Heart left ventricle (tissue), 16 donors: ENCODE results near the gene CTSE. TPM values are rescaled to one million over a fixed set of nuclear protein-coding genes. Genes with fewer than 3 reads are reported as not detected.
A peak's percentile ranks its signal among the peaks of the same experiment; 100 is the strongest.

Source experiments
- ATAC-seq, 4 donors: fragments of 200-7000 bp; cut with Tn5 transposase; one replicate each; pipeline ENCODE4 v1.9.1; 2020 to 2022; ENCODE audit warnings: moderate library complexity in 4 of 4, mild to moderate bottlenecking in 3 of 4, moderate number of reproducible peaks in 1 of 4
- DNase-seq, 5 donors: peaks; one replicate each; pipeline ENCODE4 v3.0.0-alpha.2; 2020
- H3K27ac ChIP-seq, 12 donors: fragments of 200-600 bp; sonication (generic) in 4 of 12; one replicate each; pipeline versions ENCODE4 v1.5.0 to v1.8.0; 2016 to 2022; ENCODE audit warnings: mild to moderate bottlenecking in 2 of 12
- H3K27me3 ChIP-seq, 9 donors: fragments of 200-600 bp; sonication (generic) in 2 of 9; one replicate each; pipeline versions ENCODE4 v1.5.1 to v1.8.0; 2016 to 2022; ENCODE audit warnings: mild to moderate bottlenecking in 3 of 9
- H3K36me3 ChIP-seq, 9 donors: fragments of 200-600 bp; sonication (generic) in 2 of 9; one replicate each; pipeline versions ENCODE4 v1.5.0 to v1.8.0; 2018 to 2022; ENCODE audit warnings: mild to moderate bottlenecking in 2 of 9
- H3K4me1 ChIP-seq, 12 donors: fragments of 200-600 bp; sonication (generic) in 4 of 12; one replicate each; pipeline versions ENCODE4 v1.5.0 to v1.8.0; 2016 to 2022; ENCODE audit warnings: mild to moderate bottlenecking in 3 of 12
- H3K4me3 ChIP-seq, 12 donors: fragments of 200-600 bp; sonication (generic) in 4 of 12; one replicate each; pipeline versions ENCODE4 v1.5.0 to v1.8.0; 2017 to 2022; ENCODE audit warnings: mild to moderate bottlenecking in 9 of 12, moderate library complexity in 4 of 12
- H3K9me3 ChIP-seq, 12 donors: fragments of 200-600 bp; sonication (generic) in 4 of 12; one replicate each; pipeline versions ENCODE4 v1.5.0 to v1.8.0; 2016 to 2022; ENCODE audit warnings: mild to moderate bottlenecking in 1 of 12
- CTCF ChIP-seq, 12 donors: fragments of 200-600 bp; sonication (generic) in 4 of 12; IDR thresholded peaks; one replicate each; pipeline versions ENCODE4 v1.5.0 to v1.8.0; 2018 to 2022; ENCODE audit warnings: antibody characterized with exemption in 12 of 12, mild to moderate bottlenecking in 5 of 12
- POLR2A ChIP-seq, 2 donors: fragments of 450-650 bp; IDR thresholded peaks; one replicate each; pipeline ENCODE4 v1.6.1; 2017; ENCODE audit warnings: antibody characterized with exemption in 2 of 2, mild to moderate bottlenecking in 2 of 2, moderate library complexity in 2 of 2
- WGBS, 4 donors: extraction: QIAGEN DNeasy Blood & Tissue Kit in 2 of 4; methylation state at CpG; one replicate each; pipeline versions ENCODE4 v1.1.5 to v1.1.7; 2013 to 2018; 5-methylcytosine and 5-hydroxymethylcytosine counted together
- intact Hi-C, 10 donors: fragments of 100-400 bp; cut with DNase I; formaldehyde crosslinking; loops; one replicate each; pipeline versions ENCODE4 v1.11.1 to v1.14.2; 2022
- long read RNA-seq, 3 donors: library from polyadenylated mRNA; unstranded; transcript quantifications; one replicate each; pipeline ENCODE4 v2.0.0, GENCODE V29; 2020 to 2021
- polyA plus RNA-seq, 2 donors: library from polyadenylated mRNA; stranded (reverse); fragments of 200-250 nt; gene quantifications; one replicate each; pipeline ENCODE4 v1.2.3, GENCODE V29; 2013
- total RNA-seq, 9 donors: library from RNA; depleted of rRNA in 2 of 9; stranded (reverse); fragments of >200 nt in 2 of 9; fragmentation: NEBNext Ultra II Directional in 3 of 9; extraction: Animal tissue kit (Norgen Biotek cat#: 25700) in 3 of 9; gene quantifications; one replicate each; pipeline versions ENCODE4 v1.1.0 to v1.2.4, GENCODE V29; 2016 to 2023
- donor health status: ischemic (EF 13 %, LVEDD 7.1; RV severe dilation, severe dysfunction).
- donor health status: healthy with polysubstance abuse.
- donor health status: DM: no; HTN: yes; CAD: no.
- donor health status: DM: no; HTN: no; CAD: no.
- donor health status: ischemic (EF 25% LVEDD 6.9; RV normal size, moderate dysfunction).
- donor health status: ischemic (EF 25% LVEDD 5.7; RV mildly dilated, moderate dysfunction).
- donor health status: healthy.
- donor health status: DM: yes; HTN: yes; CAD: no.
- donor health status: ischemic (EF 35%, LVEDD 5.7; RV mildly dilated, moderate dysfunction).
- donor health status: nonischemic (EF 11% LVEDD 7.7; RV severe dilation, severe dysfunction).
- donor health status: DM: yes; HTN: yes; CAD: no.
- donor health status: PGD.
- donor health status: ischemic (EF 29% LVEDD 5.4; RV normal size, mild dysfunction).
- donor health status: nonischemic (EF 23%, LVEDD 6.1; RV moderate dilation, normal function).

The CTSE gene
- 1 to 10 TPM in 1 of 9 donors, not detected in 8; 2.2 TPM for total RNA-seq
- not detected for polyA plus RNA-seq
- long read RNA-seq, donor 1: 0 reads
- long read RNA-seq, donor 2: 0 reads
- long read RNA-seq, donor 3: 0 reads

GRCh38 chr1:206023695-206024094, at the start of gene CTSE:
CTSE (minus strand) TSS chr1:206023895; CDS start chr1:206023791, 104 bp downstream.
- 87 to 94% (median 93%) methylated on average over 11 of the region's 11 CpGs for WGBS, 4 donors
- DNase-seq (no peak), ATAC-seq (no peak)
- H3K4me3 ChIP-seq: no peak within 1 kb of the TSS
- no peaks in the 10 kb centered on the region for H3K9me3 ChIP-seq
- H3K36me3 ChIP-seq: no peaks in the 10 kb centered on the region
- intact Hi-C loops: no loop called here
- H3K27ac ChIP-seq: no peak within 1 kb of the TSS
- TF ChIP-seq CTCF (IDR thresholded peaks at IDR 0.05) (no peak), POLR2A (IDR thresholded peaks at IDR 0.05) (no peak)
- H3K27me3 ChIP-seq: no peaks in the 10 kb centered on the region
- peaks cover 0 to 9% (median 0%) of the 10 kb centered on the region in 12 donors for H3K4me1 ChIP-seq

- no peak for ATAC-seq
- 82 to 87% (median 84%) methylated on average over 9 of the region's 9 CpGs for WGBS, 4 donors
- Histone ChIP-seq H3K4me3 (no peak overlapping the region), H3K36me3 (no peaks in the 10 kb centered on the region), H3K27ac (no peak overlapping the region), H3K4me1 (peaks cover 0 to 16% (median 4%) of the 10 kb centered on the region in 12 donors), H3K27me3 (peaks cover 0 to 8% (median 0%) of the 10 kb centered on the region in 9 donors), H3K9me3 (no peaks in the 10 kb centered on the region)
- no peak for DNase-seq
- TF ChIP-seq POLR2A (IDR thresholded peaks at IDR 0.05): no peak
- intact Hi-C loops: no loop called here
These were observed 47.1 kb upstream of the CTSE start for GRCh38 chr1:206070627-206071304.

- no peak for DNase-seq
- Histone ChIP-seq H3K27ac (no peak overlapping the region), H3K27me3 (peaks cover 0 to 5% (median 0%) of the 10 kb centered on the region in 9 donors), H3K9me3 (no peaks in the 10 kb centered on the region), H3K4me3 (no peak overlapping the region), H3K36me3 (no peaks in the 10 kb centered on the region), H3K4me1 (peaks cover 0 to 16% (median 4%) of the 10 kb centered on the region in 12 donors)
- no peak for ATAC-seq
- WGBS, 4 donors: 53 to 79% (median 59%) methylated on average over 1 of the region's 1 CpG
- intact Hi-C loops: no loop called here
- no peak for TF ChIP-seq POLR2A (IDR thresholded peaks at IDR 0.05)
- TF ChIP-seq CTCF (IDR thresholded peaks at IDR 0.05): no peak
These were observed 44.6 kb upstream of the CTSE start for GRCh38 chr1:206068314-206068713.

- H3K9me3 ChIP-seq: no peaks in the 10 kb centered on the region
- no peak for DNase-seq
These were observed 44.0 kb upstream of the CTSE start for GRCh38 chr1:206067486-206068227.

More at GRCh38 chr1:206067486-206068227, 44.0 kb upstream of the CTSE start:
- intact Hi-C loops: no loop called here
- ATAC-seq: peak; percentile 78 to 83 (median 80)
- Histone ChIP-seq H3K4me3 (no peak overlapping the region), H3K4me1 (peaks cover 0 to 16% (median 4%) of the 10 kb centered on the region in 12 donors), H3K36me3 (no peaks in the 10 kb centered on the region), H3K27me3 (peaks cover 0 to 5% (median 0%) of the 10 kb centered on the region in 9 donors), H3K27ac (no peak overlapping the region)
- no peak for TF ChIP-seq CTCF (IDR thresholded peaks at IDR 0.05)
- TF ChIP-seq POLR2A (IDR thresholded peaks at IDR 0.05): no peak
- WGBS, 4 donors: 43 to 58% (median 51%) methylated on average over 8 of the region's 8 CpGs
